NCI-H82 (cell line): Measurements from ENCODE around the gene CXCL8.
"Not testable (repeated sequence)": the region's sequence is repeated elsewhere in the genome, so short reads cannot be mapped to it uniquely, and the experiment has no call there.

Experiments
- DNase-seq: peaks from one replicate; lab custom pipeline; 2025; lab: John Stamatoyannopoulos, UW

CXCL8 gene

GRCh38 chr4:73743795-73744194 lies 3.4 kb downstream of the CXCL8 start:
- no peak for DNase-seq

GRCh38 chr4:73744203-73744602 lies 3.8 kb downstream of the CXCL8 start:
- no peak for DNase-seq

GRCh38 chr4:73750730-73751129 lies 10.4 kb downstream of the CXCL8 start:
- no peak for DNase-seq

- no peak for DNase-seq
Observed at GRCh38 chr4:73751166-73751565, 10.8 kb downstream of the CXCL8 start.

- no peak for DNase-seq
Observed at GRCh38 chr4:73751830-73752229, 11.5 kb downstream of the CXCL8 start.

- DNase-seq: no peak
Observed at GRCh38 chr4:73752424-73752823, 12.1 kb downstream of the CXCL8 start.

GRCh38 chr4:73753215-73753614 lies 12.8 kb downstream of the CXCL8 start:
- DNase-seq: no peak

GRCh38 chr4:73754934-73755333 lies 14.6 kb downstream of the CXCL8 start:
- no peak for DNase-seq

GRCh38 chr4:73759357-73759756 lies 19.0 kb downstream of the CXCL8 start:
- DNase-seq: no peak

- no peak for DNase-seq
Observed at GRCh38 chr4:73761856-73762255, 21.5 kb downstream of the CXCL8 start.

GRCh38 chr4:73762409-73762808 lies 22.0 kb downstream of the CXCL8 start:
- peak; percentile 1 for DNase-seq

GRCh38 chr4:73763877-73764276 lies 23.5 kb downstream of the CXCL8 start:
- DNase-seq: no peak

- no peak for DNase-seq
Observed at GRCh38 chr4:73764513-73764912, 24.1 kb downstream of the CXCL8 start.

GRCh38 chr4:73765296-73765695 lies 24.9 kb downstream of the CXCL8 start:
- no peak for DNase-seq

GRCh38 chr4:73770917-73771316 lies 30.5 kb downstream of the CXCL8 start:
- DNase-seq: no peak

GRCh38 chr4:73772363-73772762 lies 32.0 kb downstream of the CXCL8 start:
- DNase-seq: no peak

- not testable (repeated sequence) for DNase-seq
Observed at GRCh38 chr4:73774406-73774805, 34.0 kb downstream of the CXCL8 start.

GRCh38 chr4:73776321-73776729 lies 36.0 kb downstream of the CXCL8 start:
- DNase-seq: peak; percentile 6

- no peak for DNase-seq
Observed at GRCh38 chr4:73777612-73778011, 37.2 kb downstream of the CXCL8 start.

GRCh38 chr4:73780243-73780642 lies 39.9 kb downstream of the CXCL8 start:
- no peak for DNase-seq

GRCh38 chr4:73780834-73781233 lies 40.5 kb downstream of the CXCL8 start:
- DNase-seq: no peak

GRCh38 chr4:73788411-73788810 lies 48.0 kb downstream of the CXCL8 start:
- no peak for DNase-seq
